BJ (cell line): ENCODE data around the gene PRKG1. TPM values are rescaled to one million over a fixed set of nuclear protein-coding genes. Genes with fewer than 3 reads are reported as not detected.

Experiments used
- CTCF ChIA-PET: fragments of 350-600 bp; formaldehyde crosslinking; extraction: SDS; loops from one replicate; lab custom pipeline; 2021; ENCODE audit warnings: antibody characterized with exemption, inconsistent platforms; lab: Yijun Ruan, JAX
- POLR2A ChIA-PET: fragments of 300-600 bp; sonication (Branson Sonifier 250); formaldehyde crosslinking; extraction: SDS; loops from one replicate; lab custom pipeline; 2021; ENCODE audit warnings: antibody characterized with exemption; lab: Charles Lee
- DNase-seq: peaks from one replicate; pipeline ENCODE4 v3.0.0-alpha.2; 2011; ENCODE audit warnings: low read depth
- H3K27me3 ChIP-seq: 2 replicates; pipeline ENCODE4 v1.6.0; 2011; ENCODE audit warnings: low read length; ENCODE audit not compliant: control insufficient read depth, insufficient read depth
- H3K36me3 ChIP-seq: 2 replicates; pipeline ENCODE4 v1.5.1; 2011; ENCODE audit warnings: low read length; ENCODE audit not compliant: control insufficient read depth, insufficient read depth
- H3K4me3 ChIP-seq: 2 replicates; pipeline ENCODE4 v1.5.1; 2011; ENCODE audit warnings: low read depth, mild to moderate bottlenecking, control low read depth, low read length
- CTCF ChIP-seq: IDR thresholded peaks from 2 replicates; pipeline ENCODE4 v1.5.1; 2011; ENCODE audit warnings: low read depth, mild to moderate bottlenecking, control low read depth, inconsistent platforms, low read length, moderate library complexity; ENCODE audit not compliant: insufficient read depth
- polyA plus RNA-seq: library from polyadenylated mRNA; depleted of rRNA; stranded (reverse); fragments of >200 nt; gene quantifications from 2 replicates; pipeline ENCODE4 v1.2.3, GENCODE V29; 2011

PRKG1 gene
- polyA plus RNA-seq, 1 experiment: 9.7 TPM

GRCh38 chr10:51691135-51691534, 616.8 kb downstream of the PRKG1 start:
- TF ChIP-seq CTCF: no peak
- POLR2A ChIA-PET: no interaction called here

GRCh38 chr10:51694086-51694768, 619.9 kb downstream of the PRKG1 start:
- Histone ChIP-seq H3K4me3 (no peak overlapping the region), H3K27me3 (no peaks in the 10 kb centered on the region), H3K36me3 (no peaks in the 10 kb centered on the region; the same call in 1 of the 2 replicates)
- no peak for DNase-seq
- CTCF ChIA-PET: no interaction called here
- no peak for TF ChIP-seq CTCF
- POLR2A ChIA-PET: no interaction called here

More at GRCh38 chr10:51691135-51691534, 616.8 kb downstream of the PRKG1 start:
- DNase-seq: no peak
- no peak overlapping the region for H3K4me3 ChIP-seq
- no peaks in the 10 kb centered on the region for H3K36me3 ChIP-seq
- CTCF ChIA-PET: interaction anchor here (0.6 kb wide), 1 partner anchor 835 kb away, joined by 3 read pairs; no protein-coding TSS in a partner anchor
- no peaks in the 10 kb centered on the region for H3K27me3 ChIP-seq

GRCh38 chr10:51696251-51696650, 622.0 kb downstream of the PRKG1 start:
- POLR2A ChIA-PET: no interaction called here
- CTCF ChIA-PET: no interaction called here
- Histone ChIP-seq H3K36me3 (no peaks in the 10 kb centered on the region; the same call in 1 of the 2 replicates), H3K27me3 (no peaks in the 10 kb centered on the region), H3K4me3 (no peak overlapping the region)
- DNase-seq: no peak
- no peak for TF ChIP-seq CTCF

GRCh38 chr10:51698473-51699063, 624.3 kb downstream of the PRKG1 start:
- peak overlapping the region; percentile 69 for H3K4me3 ChIP-seq
- ChIA-PET CTCF (interaction anchor here (0.6 kb wide), 1 partner anchor 106 kb away, joined by 3 read pairs; no protein-coding TSS in a partner anchor), POLR2A (no interaction called here)
- no peaks in the 10 kb centered on the region; the same call in 1 of the 2 replicates for H3K36me3 ChIP-seq
- no peak for DNase-seq
- H3K27me3 ChIP-seq: no peaks in the 10 kb centered on the region
- TF ChIP-seq CTCF: no peak

GRCh38 chr10:51699145-51699474, 624.8 kb downstream of the PRKG1 start:
- no peaks in the 10 kb centered on the region; the same call in 1 of the 2 replicates for H3K36me3 ChIP-seq
- ChIA-PET CTCF (interaction anchor here (0.6 kb wide), 1 partner anchor 106 kb away, joined by 3 read pairs; no protein-coding TSS in a partner anchor), POLR2A (no interaction called here)
- H3K4me3 ChIP-seq: peak overlapping the region; percentile 69
- H3K27me3 ChIP-seq: no peaks in the 10 kb centered on the region
- no peak for TF ChIP-seq CTCF
- no peak for DNase-seq
